OCI-LY1 (cell line): Measurements from ENCODE around the gene ARHGAP32.

ENCODE experiments used
- H2AFZ ChIP-seq: fragments of 200-600 bp; sonication (generic), shearing (Covaris generic); 2 replicates; pipeline ENCODE4 v1.6.0; 2014; ENCODE audit warnings: antibody characterized with exemption, mild to moderate bottlenecking, low read length
- H3F3A ChIP-seq: fragments of 200-600 bp; sonication (generic), shearing (Covaris generic); 2 replicates; pipeline ENCODE4 v1.6.0; 2014; ENCODE audit warnings: mild to moderate bottlenecking, antibody characterized with exemption, low read length, moderate library complexity; ENCODE audit not compliant: insufficient read depth
- H3K27ac ChIP-seq: fragments of 200-600 bp; sonication (generic); 2 replicates; pipeline ENCODE4 v1.5.1; 2014; ENCODE audit warnings: low read length, mixed run types, mild to moderate bottlenecking, low read depth; ENCODE audit not compliant: poor library complexity, severe bottlenecking
- H3K27me3 ChIP-seq: fragments of 200-600 bp; sonication (generic); 2 replicates; pipeline ENCODE4 v1.6.0; 2014; ENCODE audit warnings: antibody characterized with exemption, mild to moderate bottlenecking, low read length, moderate library complexity; ENCODE audit not compliant: insufficient read depth
- H3K36me3 ChIP-seq: fragments of 200-600 bp; sonication (generic); 2 replicates; pipeline ENCODE4 v1.6.1; 2014; ENCODE audit warnings: mild to moderate bottlenecking, antibody characterized with exemption, low read length, moderate library complexity, mixed read lengths; ENCODE audit not compliant: insufficient read depth
- H3K4me1 ChIP-seq: fragments of 200-600 bp; sonication (generic); 2 replicates; pipeline ENCODE4 v1.5.1; 2014; ENCODE audit warnings: mild to moderate bottlenecking, low read length, moderate library complexity; ENCODE audit not compliant: insufficient read depth, severe bottlenecking
- H3K4me2 ChIP-seq: fragments of 200-600 bp; sonication (generic), shearing (Covaris generic); 2 replicates; pipeline ENCODE4 v1.6.1; 2014; ENCODE audit warnings: low read length
- H3K4me3 ChIP-seq: fragments of 200-600 bp; sonication (generic); 2 replicates; pipeline ENCODE4 v1.5.1; 2014; ENCODE audit warnings: low read length, low read depth, mild to moderate bottlenecking, mixed read lengths; ENCODE audit not compliant: poor library complexity, severe bottlenecking
- H3K79me2 ChIP-seq: fragments of 200-600 bp; shearing (Covaris generic); 2 replicates; pipeline ENCODE4 v1.6.1; 2016; ENCODE audit warnings: mixed run types, low read length, mixed read lengths; ENCODE audit not compliant: insufficient read depth
- H3K9ac ChIP-seq: fragments of 200-600 bp; sonication (generic), shearing (Covaris generic); 2 replicates; pipeline ENCODE4 v1.6.1; 2014; ENCODE audit warnings: mild to moderate bottlenecking, low read length, mixed read lengths
- H3K9me2 ChIP-seq: fragments of 200-600 bp; sonication (generic), shearing (Covaris generic); 2 replicates; pipeline ENCODE4 v1.6.1; 2014; ENCODE audit warnings: low read depth, mild to moderate bottlenecking, low read length, mixed read lengths
- H3K9me3 ChIP-seq: fragments of 200-600 bp; shearing (Covaris generic); 2 replicates; pipeline ENCODE4 v1.6.1; 2014; ENCODE audit warnings: low read length, mixed read lengths
- H4K20me1 ChIP-seq: fragments of 200-600 bp; sonication (generic), shearing (Covaris generic); 2 replicates; pipeline ENCODE4 v1.6.0; 2016; ENCODE audit warnings: mild to moderate bottlenecking, low read length; ENCODE audit not compliant: insufficient read depth
- CTCF ChIP-seq: fragments of 200-600 bp; sonication (generic), shearing (Covaris generic); IDR thresholded peaks from 2 replicates; pipeline ENCODE4 v1.5.1; 2017; ENCODE audit warnings: mild to moderate bottlenecking, antibody characterized with exemption, low read length, moderate library complexity, mixed read lengths
- EZH2 ChIP-seq: fragments of 200-600 bp; sonication (generic), shearing (Covaris generic); IDR thresholded peaks from 2 replicates; pipeline ENCODE4 v1.8.0; 2017; ENCODE audit warnings: borderline replicate concordance, mixed run types, mild to moderate bottlenecking, antibody characterized with exemption, low read length, moderate library complexity, mixed read lengths

The ARHGAP32 gene

GRCh38 chr11:128938156-128938885 lies 253.8 kb downstream of the ARHGAP32 start:
- Histone ChIP-seq H3K36me3 (no peaks in the 10 kb centered on the region), H3K79me2 (no peaks in the 10 kb centered on the region), H4K20me1 (no peaks in the 10 kb centered on the region), H3K9ac (no peak overlapping the region), H3K4me1 (no peaks in the 10 kb centered on the region), H3K9me2 (no peaks in the 10 kb centered on the region), H3K4me2 (no peak overlapping the region), H3K4me3 (no peak overlapping the region), H3F3A (no peaks in the 10 kb centered on the region), H3K27me3 (peaks cover 2% of the 10 kb centered on the region; the same call in 1 of the 2 replicates), H3K9me3 (no peaks in the 10 kb centered on the region), H3K27ac (no peak overlapping the region), H2AFZ (no peak overlapping the region)
- no peak for TF ChIP-seq CTCF
- TF ChIP-seq EZH2 = no peak

GRCh38 chr11:128937480-128937879 lies 254.6 kb downstream of the ARHGAP32 start:
- Histone ChIP-seq H3K4me3 (no peak overlapping the region), H3K9me3 (no peaks in the 10 kb centered on the region), H4K20me1 (no peaks in the 10 kb centered on the region), H3K36me3 (no peaks in the 10 kb centered on the region), H3K4me1 (no peaks in the 10 kb centered on the region), H2AFZ (no peak overlapping the region), H3K27ac (no peak overlapping the region), H3K9me2 (no peaks in the 10 kb centered on the region), H3K4me2 (no peak overlapping the region), H3K79me2 (no peaks in the 10 kb centered on the region), H3K9ac (no peak overlapping the region), H3F3A (no peaks in the 10 kb centered on the region), H3K27me3 (peaks cover 2% of the 10 kb centered on the region; the same call in 1 of the 2 replicates)
- TF ChIP-seq CTCF (no peak), EZH2 (no peak)

GRCh38 chr11:128936606-128937251 lies 255.4 kb downstream of the ARHGAP32 start:
- Histone ChIP-seq H3F3A (no peaks in the 10 kb centered on the region), H3K4me3 (no peak overlapping the region), H3K9me3 (no peaks in the 10 kb centered on the region), H4K20me1 (no peaks in the 10 kb centered on the region), H3K9ac (no peak overlapping the region), H3K9me2 (no peaks in the 10 kb centered on the region), H3K4me2 (no peak overlapping the region), H3K4me1 (no peaks in the 10 kb centered on the region), H3K27ac (no peak overlapping the region), H3K27me3 (peaks cover 2% of the 10 kb centered on the region; the same call in 1 of the 2 replicates), H2AFZ (no peak overlapping the region), H3K36me3 (no peaks in the 10 kb centered on the region), H3K79me2 (no peaks in the 10 kb centered on the region)
- TF ChIP-seq CTCF (no peak), EZH2 (no peak)
